ENCODE results near the gene ANKRD7. TPM values are rescaled to one million over a fixed set of nuclear protein-coding genes. Genes with fewer than 3 reads are reported as not detected.
A peak's percentile ranks its signal among the peaks of the same experiment; 100 is the strongest.

The ANKRD7 gene
- total RNA-seq = under 1 TPM in 1 of 2 experiments, not detected in 1; 0.29 TPM

- intact Hi-C loops (cut with micrococcal nuclease) = no loop called here
- Mint-ChIP-seq H3K9me3 (no peaks in the 10 kb centered on the region), H3K4me3 (no peak within 1 kb of the TSS), H3K27me3 (ENCODE audit: low read depth) (peaks cover 11% of the 10 kb centered on the region), H3K27ac (no peak within 1 kb of the TSS), H3K4me1 (ENCODE audit: low read depth) (no peaks in the 10 kb centered on the region), H3K36me3 (ENCODE audit: low read depth) (no peaks in the 10 kb centered on the region)
- CTCF ChIA-PET = no interaction called here
- no peak for DNase-seq
Measured at GRCh38 chr7:118224521-118224920, at the start of gene ANKRD7. ANKRD7 (plus strand) TSS chr7:118224704; CDS start chr7:118224831, 127 bp downstream.

DNA sequence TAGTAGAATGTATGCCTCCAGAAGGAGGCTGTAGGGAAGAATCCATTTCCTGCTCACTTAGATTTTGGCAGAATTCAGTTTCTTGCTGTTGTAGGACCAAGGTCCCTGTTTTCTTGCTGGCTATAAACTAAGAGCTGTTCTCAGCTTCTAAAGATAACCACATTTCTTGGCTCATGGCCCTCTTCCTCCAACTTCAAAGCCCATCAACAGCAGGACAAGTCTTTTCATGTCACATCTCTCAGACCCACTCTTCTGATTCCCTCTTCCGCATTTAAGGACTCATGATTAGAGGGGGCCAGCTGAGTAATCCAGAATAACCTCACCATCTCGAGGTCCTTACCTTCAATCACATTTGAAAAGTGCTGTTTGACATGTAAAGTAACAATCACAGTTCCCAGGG, 48.8 kb upstream of the ANKRD7 start:
- Mint-ChIP-seq H3K4me3 (no peak overlapping the region), H3K36me3 (ENCODE audit: low read depth) (no peaks in the 10 kb centered on the region), H3K27me3 (ENCODE audit: low read depth) (peaks cover 14% of the 10 kb centered on the region), H3K4me1 (ENCODE audit: low read depth) (no peaks in the 10 kb centered on the region), H3K9me3 (no peaks in the 10 kb centered on the region), H3K27ac (no peak overlapping the region)
- intact Hi-C loops (cut with micrococcal nuclease) = no loop called here
- CTCF ChIA-PET = no interaction called here
- DNase-seq = no peak

GRCh38 chr7:118179191-118179590, 45.3 kb upstream of the ANKRD7 start:
- Mint-ChIP-seq H3K27ac (no peak overlapping the region), H3K36me3 (ENCODE audit: low read depth) (peaks cover 6% of the 10 kb centered on the region), H3K27me3 (ENCODE audit: low read depth) (no peaks in the 10 kb centered on the region), H3K4me3 (no peak overlapping the region), H3K4me1 (ENCODE audit: low read depth) (peaks cover 9% of the 10 kb centered on the region), H3K9me3 (no peaks in the 10 kb centered on the region)
- CTCF ChIA-PET = no interaction called here
- intact Hi-C loops (cut with micrococcal nuclease) = no loop called here
- DNase-seq = no peak

DNA sequence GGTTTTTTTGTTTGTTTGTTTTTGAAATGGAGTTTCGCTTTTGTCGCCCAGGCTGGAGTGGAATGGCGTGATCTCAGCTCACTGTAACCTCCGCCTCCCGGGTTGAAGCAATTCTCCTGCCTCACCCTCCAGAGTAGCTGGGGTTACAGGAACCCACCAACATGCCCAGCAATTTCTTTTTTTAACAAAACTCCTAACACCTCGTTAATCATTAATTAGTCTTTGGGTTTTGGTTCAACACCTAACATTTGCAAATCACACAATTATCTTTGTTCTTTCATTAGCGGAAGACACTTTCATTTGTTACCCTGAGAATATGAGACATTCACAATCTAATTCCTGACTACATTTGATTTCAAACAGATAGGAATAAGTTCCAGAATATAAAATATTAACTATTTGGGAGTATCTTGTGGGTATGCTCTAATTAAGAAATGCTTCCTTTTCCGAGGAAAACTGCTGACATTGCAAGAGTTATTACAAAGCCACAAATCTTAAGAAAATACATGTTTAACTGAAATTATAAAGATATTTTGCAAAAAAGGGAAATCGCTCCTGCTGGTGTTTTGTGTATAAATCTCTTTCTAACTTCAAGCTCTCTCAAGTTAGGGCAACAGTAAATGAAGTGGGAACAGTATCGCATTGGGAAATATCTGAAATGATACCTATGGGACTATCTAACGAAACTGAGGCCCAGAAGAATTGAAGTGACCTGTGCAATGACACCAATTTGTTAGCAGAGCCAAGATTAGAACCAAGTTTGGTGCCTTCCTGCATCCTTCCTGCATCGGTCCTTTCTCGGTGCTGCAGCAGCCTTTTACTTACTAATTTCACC, 41.7 kb upstream of the ANKRD7 start:
- Mint-ChIP-seq H3K36me3 (ENCODE audit: low read depth) (peaks cover 19% of the 10 kb centered on the region), H3K9me3 (no peaks in the 10 kb centered on the region), H3K27me3 (ENCODE audit: low read depth) (no peaks in the 10 kb centered on the region), H3K4me1 (ENCODE audit: low read depth) (peaks cover 32% of the 10 kb centered on the region), H3K27ac (peak overlapping the region; percentile 98), H3K4me3 (peak overlapping the region; percentile 95)
- CTCF ChIA-PET = no interaction called here
- intact Hi-C loops (cut with micrococcal nuclease) = loop anchor here (1.0 to 10.0 kb wide), 4 partner anchors 102 to 1968 kb away; partner anchors contain the start of genes ST7 and TES
- DNase-seq = no peak

GRCh38 chr7:118183428-118183785, 41.1 kb upstream of the ANKRD7 start:
- H3K27me3 Mint-ChIP-seq (ENCODE audit: low read depth) = no peaks in the 10 kb centered on the region
- peaks cover 22% of the 10 kb centered on the region for H3K36me3 Mint-ChIP-seq (ENCODE audit: low read depth)
- no peak for DNase-seq
- peaks cover 32% of the 10 kb centered on the region for H3K4me1 Mint-ChIP-seq (ENCODE audit: low read depth)
- intact Hi-C loops (cut with micrococcal nuclease) = loop anchor here (1.0 to 10.0 kb wide), 4 partner anchors 103 to 1969 kb away; partner anchors contain the start of genes ST7 and TES
- H3K4me3 Mint-ChIP-seq = peak overlapping the region; percentile 95
- peak overlapping the region; percentile 98 for H3K27ac Mint-ChIP-seq
- CTCF ChIA-PET = no interaction called here
- no peaks in the 10 kb centered on the region for H3K9me3 Mint-ChIP-seq

GRCh38 chr7:118183786-118184564, 40.5 kb upstream of the ANKRD7 start, which contains the start of gene LSM8:
LSM8 (plus strand) TSS chr7:118184164; CDS start chr7:118184224, 60 bp downstream.
- H3K4me3 Mint-ChIP-seq = peak within 1 kb of the TSS; percentile 95
- no peaks in the 10 kb centered on the region for H3K9me3 Mint-ChIP-seq
- H3K27ac Mint-ChIP-seq = peak within 1 kb of the TSS; percentile 98
- H3K27me3 Mint-ChIP-seq (ENCODE audit: low read depth) = no peaks in the 10 kb centered on the region
- intact Hi-C loops (cut with micrococcal nuclease) = loop anchor here (1.0 to 10.0 kb wide), 7 partner anchors 12 to 1969 kb away; partner anchors contain the start of genes CAPZA2, ST7 and TES
- CTCF ChIA-PET = interaction anchor here (1.4 kb wide), 1 partner anchor 14 kb away, joined by 4 read pairs; no protein-coding TSS in a partner anchor
- H3K4me1 Mint-ChIP-seq (ENCODE audit: low read depth) = peaks cover 32% of the 10 kb centered on the region
- DNase-seq = peak; percentile 98
- H3K36me3 Mint-ChIP-seq (ENCODE audit: low read depth) = peaks cover 25% of the 10 kb centered on the region

GRCh38 chr7:118184565-118184940, 40.0 kb upstream of the ANKRD7 start:
- H3K27me3 Mint-ChIP-seq (ENCODE audit: low read depth) = no peaks in the 10 kb centered on the region
- H3K4me1 Mint-ChIP-seq (ENCODE audit: low read depth) = peaks cover 33% of the 10 kb centered on the region
- CTCF ChIA-PET = interaction anchor here (1.4 kb wide), 1 partner anchor 13 kb away, joined by 4 read pairs; no protein-coding TSS in a partner anchor
- H3K27ac Mint-ChIP-seq = peak overlapping the region; percentile 98
- intact Hi-C loops (cut with micrococcal nuclease) = loop anchor here (1.0 to 10.0 kb wide), 5 partner anchors 12 to 1970 kb away; partner anchors contain the start of genes CAPZA2 and TES
- H3K9me3 Mint-ChIP-seq = no peaks in the 10 kb centered on the region
- no peak for DNase-seq
- peak overlapping the region; percentile 95 for H3K4me3 Mint-ChIP-seq
- peaks cover 25% of the 10 kb centered on the region for H3K36me3 Mint-ChIP-seq (ENCODE audit: low read depth)

- Mint-ChIP-seq H3K27ac (no peak overlapping the region), H3K36me3 (ENCODE audit: low read depth) (peaks cover 25% of the 10 kb centered on the region), H3K4me3 (peak overlapping the region; percentile 95), H3K9me3 (no peaks in the 10 kb centered on the region), H3K27me3 (ENCODE audit: low read depth) (no peaks in the 10 kb centered on the region), H3K4me1 (ENCODE audit: low read depth) (peaks cover 34% of the 10 kb centered on the region)
- CTCF ChIA-PET = interaction anchor here (0.8 to 1.4 kb wide), 2 partner anchors 10 to 12 kb away, joined by 3 to 4 read pairs; no protein-coding TSS in a partner anchor
- DNase-seq = no peak
- intact Hi-C loops (cut with micrococcal nuclease) = loop anchor here (10.0 kb wide), 2 partner anchors 1171 to 1971 kb away; partner anchors contain the start of gene TES
Measured at GRCh38 chr7:118185163-118185860, 39.2 kb upstream of the ANKRD7 start.

- H3K9me3 Mint-ChIP-seq = no peaks in the 10 kb centered on the region
- peaks cover 34% of the 10 kb centered on the region for H3K4me1 Mint-ChIP-seq (ENCODE audit: low read depth)
- peaks cover 25% of the 10 kb centered on the region for H3K36me3 Mint-ChIP-seq (ENCODE audit: low read depth)
- H3K27ac Mint-ChIP-seq = peak overlapping the region; percentile 30
- CTCF ChIA-PET = no interaction called here
- peak overlapping the region; percentile 15 for H3K4me3 Mint-ChIP-seq
- DNase-seq = no peak
- intact Hi-C loops (cut with micrococcal nuclease) = loop anchor here (10.0 kb wide), 2 partner anchors 1172 to 1972 kb away; partner anchors contain the start of gene TES
- no peaks in the 10 kb centered on the region for H3K27me3 Mint-ChIP-seq (ENCODE audit: low read depth)
Measured at GRCh38 chr7:118186501-118186900, 38.0 kb upstream of the ANKRD7 start.

GRCh38 chr7:118194571-118194970, 29.9 kb upstream of the ANKRD7 start:
- peaks cover 3% of the 10 kb centered on the region for H3K36me3 Mint-ChIP-seq (ENCODE audit: low read depth)
- H3K4me3 Mint-ChIP-seq = no peak overlapping the region
- no peaks in the 10 kb centered on the region for H3K9me3 Mint-ChIP-seq
- H3K27me3 Mint-ChIP-seq (ENCODE audit: low read depth) = no peaks in the 10 kb centered on the region
- no peak for DNase-seq
- intact Hi-C loops (cut with micrococcal nuclease) = no loop called here
- CTCF ChIA-PET = interaction anchor here (0.6 to 0.9 kb wide), 5 partner anchors 9 to 905 kb away, joined by 3 read pairs; no protein-coding TSS in a partner anchor
- no peak overlapping the region for H3K27ac Mint-ChIP-seq
- peaks cover 3% of the 10 kb centered on the region for H3K4me1 Mint-ChIP-seq (ENCODE audit: low read depth)

- peak; percentile 76 for DNase-seq
- intact Hi-C loops (cut with micrococcal nuclease) = loop anchor here (1.0 to 2.0 kb wide), 2 partner anchors 12 to 445 kb away; partner anchors contain the start of gene LSM8
- Mint-ChIP-seq H3K9me3 (no peaks in the 10 kb centered on the region), H3K4me3 (no peak overlapping the region), H3K27me3 (ENCODE audit: low read depth) (no peaks in the 10 kb centered on the region), H3K27ac (no peak overlapping the region), H3K4me1 (ENCODE audit: low read depth) (peaks cover 2% of the 10 kb centered on the region), H3K36me3 (ENCODE audit: low read depth) (peaks cover 3% of the 10 kb centered on the region)
- CTCF ChIA-PET = interaction anchor here (0.7 to 1.3 kb wide), 8 partner anchors 11 to 444 kb away, joined by 3 to 4 read pairs (median 3); no protein-coding TSS in a partner anchor
Measured at GRCh38 chr7:118195837-118196474, 28.5 kb upstream of the ANKRD7 start.
